Muscle of leg (tissue), 11 donors: ENCODE data around the gene CRADD. TPM values are rescaled to one million over a fixed set of nuclear protein-coding genes. Genes with fewer than 3 reads are reported as not detected.
"Not testable (repeated sequence)": the region's sequence is repeated elsewhere in the genome, so short reads cannot be mapped to it uniquely, and the experiment has no call there.

Experiments
- DNase-seq: peaks from one replicate; pipeline ENCODE4 v3.0.0; 2013
- H3K27ac ChIP-seq: one replicate; pipeline ENCODE4 v1.5.1; 2013; ENCODE audit warnings: mild to moderate bottlenecking, low read length, control low read depth
- H3K27me3 ChIP-seq: one replicate; pipeline ENCODE4 v1.6.1; 2013; ENCODE audit warnings: low read length; ENCODE audit not compliant: control insufficient read depth, insufficient read depth
- H3K36me3 ChIP-seq: one replicate; pipeline ENCODE4 v1.6.1; 2013; ENCODE audit warnings: low read length; ENCODE audit not compliant: control insufficient read depth, insufficient read depth
- H3K4me1 ChIP-seq: one replicate; pipeline ENCODE4 v1.6.1; 2013; ENCODE audit warnings: low read length; ENCODE audit not compliant: control insufficient read depth, insufficient read depth
- H3K4me3 ChIP-seq: one replicate; pipeline ENCODE4 v1.5.1; 2013; ENCODE audit warnings: low read length, control low read depth
- H3K9me3 ChIP-seq: replicated peaks from 2 replicates; pipeline ENCODE4 v1.6.1; 2013; ENCODE audit warnings: low read depth, low read length; ENCODE audit not compliant: control insufficient read depth
- WGBS: methylation state at CpG from one replicate; pipeline ENCODE4 v1.1.5; 2013; ENCODE audit warnings: missing lambda C conversion rate; ENCODE audit not compliant: insufficient coverage; 5-methylcytosine and 5-hydroxymethylcytosine counted together
- polyA plus RNA-seq, 8 donors: library from polyadenylated mRNA; unstranded; fragments of 120-200 nt; gene quantifications; one replicate each; pipeline versions ENCODE4 v1.2.1 to v1.2.3, GENCODE V29; 2013; ENCODE audit warnings: inconsistent platforms in 1 of 8, low replicate concordance in 1 of 8; ENCODE audit not compliant: insufficient read length in 8 of 8, insufficient read depth in 1 of 8
- total RNA-seq: library from RNA; stranded (reverse); fragments of 120-200 nt; gene quantifications from one replicate; pipeline ENCODE4 v1.2.4, GENCODE V29; 2013

The CRADD gene
- total and polyA plus RNA-seq, 9 donors = 9.1 to 15.2 (median 12.9) TPM

DNA sequence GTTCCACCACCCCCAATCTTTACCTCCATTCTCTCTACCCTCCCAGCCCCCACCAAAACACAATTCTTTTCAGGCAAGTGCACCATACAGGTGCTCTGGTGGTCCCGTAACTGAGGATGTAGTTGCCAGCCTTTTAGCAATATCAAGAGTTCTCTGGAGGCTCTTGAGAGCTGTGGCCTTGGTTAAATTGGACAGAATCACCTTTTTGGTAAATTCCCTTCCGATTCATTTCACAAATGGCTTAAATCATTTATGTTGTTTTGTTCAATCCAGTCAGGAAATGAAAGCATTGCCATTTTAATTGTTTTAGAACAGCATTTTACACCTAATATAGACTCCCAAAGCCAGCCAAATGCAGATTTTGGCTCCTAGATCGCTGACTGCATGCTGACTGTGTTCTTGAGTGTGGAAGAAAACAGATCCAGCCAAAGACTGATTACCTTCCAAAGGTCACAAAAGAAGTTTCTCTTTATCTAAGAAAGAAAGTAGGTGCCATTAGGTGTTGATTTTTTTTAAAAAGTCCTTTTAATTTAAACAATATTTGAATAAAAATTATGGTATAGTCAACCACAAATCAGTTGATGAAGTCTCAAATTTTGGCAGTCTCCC, 25.6 kb downstream of the CRADD start:
- H3K9me3 ChIP-seq = no peaks in the 10 kb centered on the region
- H3K27me3 ChIP-seq = no peaks in the 10 kb centered on the region
- no peak overlapping the region for H3K27ac ChIP-seq
- no peak for DNase-seq
- H3K4me3 ChIP-seq = no peak overlapping the region
- H3K36me3 ChIP-seq = no peaks in the 10 kb centered on the region
- H3K4me1 ChIP-seq = no peaks in the 10 kb centered on the region
- 80% methylated on average over 1 of the region's 3 CpGs for WGBS

DNA sequence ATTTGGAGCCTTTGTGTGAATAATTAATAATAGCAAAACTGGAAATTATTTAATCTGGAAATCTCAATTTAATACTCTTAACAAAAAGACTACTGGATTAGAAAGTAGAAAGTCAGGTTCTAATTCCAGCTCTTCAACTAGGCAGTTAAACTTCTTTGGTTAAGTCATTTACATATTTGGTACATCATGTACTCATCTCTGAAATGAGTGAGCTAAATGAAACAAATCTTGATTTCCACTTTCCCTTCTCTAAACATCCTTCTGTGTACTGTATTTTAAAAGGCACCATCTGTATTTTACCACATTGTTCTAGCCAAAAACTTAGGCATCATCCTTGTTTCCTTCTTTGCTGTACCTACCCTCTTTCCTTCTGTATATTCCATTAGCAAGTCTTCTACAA, 26.9 kb downstream of the CRADD start:
- Histone ChIP-seq H3K27me3 (no peaks in the 10 kb centered on the region), H3K9me3 (no peaks in the 10 kb centered on the region), H3K4me1 (no peaks in the 10 kb centered on the region), H3K4me3 (no peak overlapping the region), H3K27ac (no peak overlapping the region), H3K36me3 (no peaks in the 10 kb centered on the region)
- DNase-seq = no peak

DNA sequence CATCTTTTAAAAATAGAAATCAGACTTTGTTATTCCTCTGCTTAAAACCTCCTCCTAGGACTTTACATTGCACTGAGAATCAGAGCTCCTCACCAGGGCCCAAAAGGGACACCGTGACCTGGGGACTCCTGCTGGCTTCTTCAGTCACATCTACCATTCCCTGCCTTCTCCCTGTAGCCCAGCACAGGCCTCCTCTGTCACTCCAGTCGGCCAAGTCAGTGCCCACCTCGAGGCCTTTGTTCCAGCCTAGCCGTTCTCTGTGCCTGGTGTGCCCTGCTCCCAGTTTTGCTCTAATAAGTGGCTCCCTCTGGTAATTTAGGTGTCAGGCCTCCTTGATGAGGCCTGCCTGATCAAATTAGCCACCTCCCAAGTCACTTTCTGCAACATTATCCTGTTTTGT, 27.4 kb downstream of the CRADD start:
- H3K36me3 ChIP-seq = no peaks in the 10 kb centered on the region
- WGBS = 82% methylated on average over 4 of the region's 4 CpGs
- no peaks in the 10 kb centered on the region for H3K27me3 ChIP-seq
- H3K4me1 ChIP-seq = no peaks in the 10 kb centered on the region
- H3K9me3 ChIP-seq = peaks cover 4% of the 10 kb centered on the region
- no peak overlapping the region for H3K4me3 ChIP-seq
- DNase-seq = no peak
- no peak overlapping the region for H3K27ac ChIP-seq

DNA sequence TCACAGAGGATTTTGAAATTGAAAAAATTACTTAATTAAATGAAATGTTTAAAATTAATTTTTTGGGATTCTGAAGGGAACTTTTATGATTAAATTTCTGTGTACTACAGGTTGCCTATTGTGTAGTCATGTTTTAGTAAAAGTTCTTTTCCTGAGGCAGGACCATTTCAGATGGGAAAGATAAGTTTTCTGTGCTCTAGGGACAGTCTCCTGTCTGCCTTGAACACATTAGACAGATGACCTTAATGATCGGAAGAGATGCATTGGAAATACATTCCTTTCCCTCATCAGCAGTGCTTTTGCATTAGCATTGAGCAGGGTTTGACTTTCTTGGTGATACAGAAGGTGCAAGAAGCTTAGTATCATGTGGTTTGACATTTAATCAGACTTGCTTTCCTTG, 28.1 kb downstream of the CRADD start:
- Histone ChIP-seq H3K9me3 (peaks cover 9% of the 10 kb centered on the region), H3K36me3 (no peaks in the 10 kb centered on the region), H3K27ac (no peak overlapping the region), H3K27me3 (no peaks in the 10 kb centered on the region), H3K4me1 (no peaks in the 10 kb centered on the region), H3K4me3 (no peak overlapping the region)
- DNase-seq = no peak
- WGBS = no CpG with 5 or more reads among the region's 1 CpG

DNA sequence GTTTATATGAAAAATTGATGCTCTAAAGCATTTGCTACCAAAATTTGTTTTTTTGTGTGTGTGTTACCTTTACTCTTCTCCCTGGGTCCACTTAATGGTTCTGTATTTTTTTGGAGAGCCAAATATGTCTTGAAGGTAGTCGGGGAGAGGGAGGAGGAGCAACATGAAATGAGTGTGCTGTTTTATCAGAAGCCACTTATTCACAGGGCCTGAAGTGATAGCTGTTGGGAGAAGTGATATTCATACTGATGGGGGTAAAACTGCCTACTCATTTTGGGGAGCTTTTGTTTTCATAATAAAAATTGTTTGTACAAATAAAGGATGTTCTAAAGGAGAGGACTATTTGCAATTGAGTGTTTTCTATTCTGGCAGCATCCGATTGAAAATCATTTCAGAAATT, 29.2 kb downstream of the CRADD start:
- Histone ChIP-seq H3K9me3 (peaks cover 9% of the 10 kb centered on the region), H3K4me3 (no peak overlapping the region), H3K36me3 (no peaks in the 10 kb centered on the region), H3K27me3 (no peaks in the 10 kb centered on the region), H3K4me1 (no peaks in the 10 kb centered on the region), H3K27ac (no peak overlapping the region)
- no CpG with 5 or more reads among the region's 2 CpGs for WGBS
- DNase-seq = no peak

DNA sequence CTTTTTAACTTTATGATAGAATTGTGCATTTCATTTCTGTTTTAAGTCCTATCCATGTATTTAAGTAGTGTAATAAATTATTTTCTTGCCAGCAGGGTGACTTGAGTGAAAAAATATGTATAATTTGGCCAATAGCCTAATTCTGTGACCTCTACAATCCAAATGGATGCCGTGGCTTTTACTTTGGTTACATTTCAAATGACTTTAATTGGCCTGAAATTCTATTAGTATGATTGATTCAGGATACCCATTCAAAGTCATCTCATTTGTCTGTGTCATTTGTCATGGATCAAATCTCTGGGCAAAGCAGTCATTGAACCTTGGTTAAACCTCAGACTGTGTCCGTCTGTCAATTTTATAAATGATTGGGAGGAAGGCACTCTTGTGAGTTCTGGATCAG, 29.6 kb downstream of the CRADD start:
- H3K27me3 ChIP-seq = no peaks in the 10 kb centered on the region
- H3K36me3 ChIP-seq = no peaks in the 10 kb centered on the region
- H3K4me1 ChIP-seq = no peaks in the 10 kb centered on the region
- H3K27ac ChIP-seq = no peak overlapping the region
- WGBS = no CpG with 5 or more reads among the region's 2 CpGs
- no peak for DNase-seq
- peaks cover 9% of the 10 kb centered on the region for H3K9me3 ChIP-seq
- no peak overlapping the region for H3K4me3 ChIP-seq

DNA sequence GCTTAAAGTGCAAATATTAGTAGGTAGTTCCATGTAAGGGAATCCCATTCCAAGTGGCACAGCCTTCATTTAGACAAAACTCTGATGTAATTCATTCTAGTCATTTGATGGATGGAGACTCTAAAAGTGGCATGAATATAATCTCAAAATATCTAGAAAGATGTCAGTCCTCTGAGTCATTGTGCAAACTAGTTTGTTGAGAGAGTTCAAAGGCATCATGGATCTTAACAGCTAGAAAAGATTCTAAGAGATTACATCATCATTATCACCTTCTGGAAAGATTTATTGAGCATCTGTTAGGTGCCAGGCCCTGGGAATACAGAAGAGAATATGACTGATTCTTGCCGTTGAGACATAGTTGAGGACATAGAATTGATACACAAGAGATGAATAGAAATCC, 30.7 kb downstream of the CRADD start:
- H3K4me1 ChIP-seq = no peaks in the 10 kb centered on the region
- H3K36me3 ChIP-seq = no peaks in the 10 kb centered on the region
- WGBS = 78% methylated on average over 1 of the region's 1 CpG
- no peaks in the 10 kb centered on the region for H3K27me3 ChIP-seq
- no peak overlapping the region for H3K27ac ChIP-seq
- DNase-seq = no peak
- H3K9me3 ChIP-seq = peaks cover 9% of the 10 kb centered on the region
- H3K4me3 ChIP-seq = no peak overlapping the region

DNA sequence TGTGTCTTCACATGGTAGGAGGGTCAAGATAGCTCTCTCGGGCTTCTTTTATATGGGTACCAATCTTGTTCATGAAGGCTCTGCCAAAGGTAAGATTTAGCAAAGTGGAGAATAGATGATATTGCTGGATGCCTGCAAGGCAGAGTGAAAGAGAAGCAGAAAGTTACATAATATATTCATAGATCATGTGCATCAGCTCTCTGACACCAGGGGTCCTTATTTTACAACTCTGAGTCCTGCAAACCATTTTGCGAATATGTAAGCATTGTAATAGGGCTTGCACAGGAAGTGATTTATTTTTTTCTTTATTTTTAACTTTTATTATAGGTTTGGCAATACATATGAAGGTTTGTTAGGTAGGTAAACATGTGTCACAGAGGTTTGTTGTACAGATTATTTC, 31.8 kb downstream of the CRADD start:
- Histone ChIP-seq H3K9me3 (peaks cover 9% of the 10 kb centered on the region), H3K27me3 (no peaks in the 10 kb centered on the region), H3K36me3 (no peaks in the 10 kb centered on the region), H3K27ac (no peak overlapping the region), H3K4me1 (no peaks in the 10 kb centered on the region), H3K4me3 (no peak overlapping the region)
- DNase-seq = no peak
- no CpG with 5 or more reads among the region's 2 CpGs for WGBS

DNA sequence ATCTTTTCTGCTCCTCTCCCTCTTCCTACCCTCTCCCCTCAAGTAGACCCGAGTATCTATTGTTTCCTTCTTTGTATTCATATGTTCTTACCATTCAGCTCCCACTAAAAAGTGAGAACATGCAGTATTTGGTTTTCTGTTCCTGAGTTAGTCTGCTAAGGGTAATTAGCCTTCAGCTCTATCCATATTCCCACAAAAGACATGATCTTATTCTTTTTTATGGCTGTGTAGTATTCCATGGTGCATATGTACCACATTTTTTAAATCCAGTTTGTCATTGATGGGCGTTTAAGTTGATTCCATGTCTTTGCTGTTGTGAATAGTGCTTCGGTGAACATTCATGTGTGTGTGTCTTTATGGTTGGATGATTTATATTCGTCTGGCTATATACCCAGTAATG, 32.2 kb downstream of the CRADD start:
- no peaks in the 10 kb centered on the region for H3K36me3 ChIP-seq
- no CpG with 5 or more reads among the region's 4 CpGs for WGBS
- no peaks in the 10 kb centered on the region for H3K4me1 ChIP-seq
- no peak overlapping the region for H3K4me3 ChIP-seq
- peaks cover 9% of the 10 kb centered on the region for H3K9me3 ChIP-seq
- DNase-seq = no peak
- H3K27me3 ChIP-seq = no peaks in the 10 kb centered on the region
- H3K27ac ChIP-seq = no peak overlapping the region

DNA sequence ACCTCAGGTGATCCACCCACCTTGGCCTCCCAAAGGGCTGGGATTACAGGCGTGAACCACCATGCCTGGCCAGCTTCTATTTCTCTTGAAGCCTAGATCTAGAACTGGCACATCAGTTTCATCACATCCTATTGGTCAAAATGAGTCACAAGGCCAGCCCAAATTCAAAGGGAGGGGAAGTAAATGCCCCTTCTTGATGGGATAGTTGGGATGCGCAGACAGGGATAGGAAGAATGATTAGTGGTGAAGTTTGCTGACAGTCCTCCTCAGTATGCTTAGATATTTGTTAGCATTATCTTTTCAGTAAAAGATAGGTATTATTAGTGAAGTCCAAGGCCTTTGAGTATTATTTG, 33.4 kb downstream of the CRADD start:
- DNase-seq = no peak
- H3K27me3 ChIP-seq = no peaks in the 10 kb centered on the region
- H3K9me3 ChIP-seq = peaks cover 9% of the 10 kb centered on the region
- peaks cover 4% of the 10 kb centered on the region for H3K4me1 ChIP-seq
- H3K4me3 ChIP-seq = no peak overlapping the region
- no CpG with 5 or more reads among the region's 2 CpGs for WGBS
- H3K27ac ChIP-seq = no peak overlapping the region
- H3K36me3 ChIP-seq = no peaks in the 10 kb centered on the region

DNA sequence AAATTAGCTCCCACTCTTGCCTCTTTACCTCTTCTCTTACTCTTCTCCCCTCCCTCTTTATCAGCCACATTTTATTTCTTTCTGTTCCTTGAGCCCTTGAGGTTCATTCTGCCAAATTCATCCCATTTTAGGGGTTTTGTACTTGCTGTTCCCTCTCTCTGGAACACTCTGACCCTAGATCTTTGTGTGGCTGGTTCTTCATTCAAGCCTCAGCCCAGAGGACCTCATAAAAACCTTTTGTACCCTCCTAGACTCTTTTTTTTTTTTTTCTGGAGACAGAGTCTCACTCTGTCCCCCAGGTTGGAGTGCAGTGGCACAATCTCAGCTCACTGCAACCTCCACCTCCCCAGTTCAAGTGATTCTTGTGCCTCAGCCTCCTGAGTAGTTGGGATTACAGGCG, 34.3 kb downstream of the CRADD start:
- not testable (repeated sequence) for H3K9me3 ChIP-seq, H3K36me3 ChIP-seq, DNase-seq, H3K27me3 ChIP-seq, H3K27ac ChIP-seq, H3K4me1 ChIP-seq, H3K4me3 ChIP-seq
- no CpG with 5 or more reads among the region's 1 CpG for WGBS
